SJCRH30 (cell line): ENCODE results near the gene TRIO. TPM values are rescaled to one million over a fixed set of nuclear protein-coding genes. Genes with fewer than 3 reads are reported as not detected.

Experiments used
- DNase-seq, 2 experiments: peaks; one replicate each; pipeline ENCODE4 v3.0.0-alpha.2; 2015 to 2020
- H3K27ac ChIP-seq: fragments of 250-450 bp; sonication (Bioruptor Pico); 2 replicates; pipeline ENCODE4 v1.5.1; 2020; ENCODE audit warnings: mild to moderate bottlenecking, moderate library complexity
- H3K27me3 ChIP-seq: fragments of 250-450 bp; sonication (Bioruptor Pico); 2 replicates; pipeline ENCODE4 v1.5.1; 2020; ENCODE audit warnings: mild to moderate bottlenecking, moderate library complexity
- H3K36me3 ChIP-seq: fragments of 250-450 bp; sonication (Bioruptor Pico); 2 replicates; pipeline ENCODE4 v1.5.1; 2020; ENCODE audit warnings: mild to moderate bottlenecking, moderate library complexity
- H3K4me1 ChIP-seq: fragments of 250-450 bp; sonication (Bioruptor Pico); 2 replicates; pipeline ENCODE4 v1.5.1; 2020; ENCODE audit warnings: mild to moderate bottlenecking, moderate library complexity
- H3K4me3 ChIP-seq: fragments of 250-450 bp; sonication (Bioruptor Pico); 2 replicates; pipeline ENCODE4 v1.5.1; 2020; ENCODE audit warnings: mild to moderate bottlenecking, moderate library complexity
- H3K9me3 ChIP-seq: fragments of 250-450 bp; sonication (Bioruptor Pico); replicated peaks from 2 replicates; pipeline ENCODE4 v1.5.1; 2020; ENCODE audit warnings: mild to moderate bottlenecking, moderate library complexity
- total RNA-seq: library from RNA; depleted of rRNA; stranded (reverse); fragments of >200 nt; shearing (Covaris generic); gene quantifications from 2 replicates; pipeline ENCODE4 v1.2.3, GENCODE V29; 2014

TRIO gene
- total RNA-seq, 1 experiment from 2014 or later = 82.9 TPM

DNA sequence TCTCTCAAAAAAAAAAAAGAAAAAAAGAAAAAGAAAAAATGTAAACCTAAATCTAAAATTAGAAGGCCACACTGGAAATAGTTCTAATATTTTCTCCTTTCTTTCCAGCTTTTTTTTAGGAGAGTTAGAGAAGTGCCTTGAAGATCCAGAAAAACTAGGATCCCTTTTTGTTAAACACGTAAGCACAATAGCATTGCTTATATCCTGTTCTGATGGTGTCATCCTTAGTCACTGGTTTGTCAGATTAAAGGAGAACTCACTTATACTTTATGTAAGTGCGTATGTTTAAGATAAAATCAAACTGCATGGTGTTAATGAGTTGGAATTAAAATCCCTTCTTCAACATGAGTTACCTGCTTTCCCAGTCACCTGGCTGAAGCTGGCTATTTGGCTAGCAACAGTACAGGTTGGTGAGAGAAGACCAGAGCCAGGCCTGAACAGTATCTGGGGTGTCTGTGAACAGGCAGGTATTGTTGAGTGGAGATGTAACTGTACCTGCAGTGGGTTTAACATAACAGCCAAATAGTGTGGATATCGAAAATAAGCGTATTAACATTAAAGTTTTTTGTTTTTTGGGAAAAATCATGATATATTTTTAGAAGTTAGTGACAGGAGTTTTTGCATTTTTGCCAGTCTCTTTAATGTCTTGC lies 333.8 kb downstream of the TRIO start:
- no peak for DNase-seq
- H3K4me1 ChIP-seq = no peaks in the 10 kb centered on the region
- H3K9me3 ChIP-seq = no peaks in the 10 kb centered on the region
- H3K27ac ChIP-seq = no peak overlapping the region
- H3K4me3 ChIP-seq = no peak overlapping the region
- peaks cover 41% of the 10 kb centered on the region for H3K36me3 ChIP-seq
- H3K27me3 ChIP-seq = no peaks in the 10 kb centered on the region

- no peaks in the 10 kb centered on the region for H3K4me1 ChIP-seq
- peaks cover 42% of the 10 kb centered on the region for H3K36me3 ChIP-seq
- H3K4me3 ChIP-seq = no peak overlapping the region
- no peak for DNase-seq
- H3K27me3 ChIP-seq = no peaks in the 10 kb centered on the region
- H3K27ac ChIP-seq = no peak overlapping the region
- H3K9me3 ChIP-seq = no peaks in the 10 kb centered on the region
Measured at GRCh38 chr5:14479143-14479696, 336.1 kb downstream of the TRIO start.

- no peak for DNase-seq
- Histone ChIP-seq H3K27me3 (no peaks in the 10 kb centered on the region), H3K36me3 (peaks cover 42% of the 10 kb centered on the region), H3K9me3 (no peaks in the 10 kb centered on the region), H3K4me3 (no peak overlapping the region), H3K4me1 (no peaks in the 10 kb centered on the region), H3K27ac (no peak overlapping the region)
Measured at GRCh38 chr5:14481349-14481748, 338.2 kb downstream of the TRIO start.

DNA sequence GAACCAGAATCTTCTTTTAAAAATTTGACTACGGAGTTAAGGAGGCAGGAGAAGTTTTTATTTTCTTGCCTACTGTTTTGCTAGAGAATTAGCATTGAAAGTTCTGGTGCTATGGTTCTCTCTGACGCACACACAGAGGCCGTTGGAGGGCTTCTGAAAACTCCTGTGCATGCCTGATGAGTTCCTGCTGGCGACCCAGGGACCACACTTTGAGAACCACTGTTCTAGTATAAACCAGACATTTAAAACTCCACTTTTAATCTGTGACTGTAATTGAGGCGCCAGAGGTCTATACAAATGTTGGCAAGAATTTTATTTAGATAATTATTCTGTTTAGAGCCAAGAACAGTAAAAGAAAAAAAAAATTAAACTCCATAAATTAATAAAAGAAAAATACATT lies 338.9 kb downstream of the TRIO start:
- Histone ChIP-seq H3K4me3 (no peak overlapping the region), H3K9me3 (no peaks in the 10 kb centered on the region), H3K4me1 (no peaks in the 10 kb centered on the region), H3K27ac (no peak overlapping the region), H3K36me3 (peaks cover 41% of the 10 kb centered on the region), H3K27me3 (no peaks in the 10 kb centered on the region)
- DNase-seq = no peak

DNA sequence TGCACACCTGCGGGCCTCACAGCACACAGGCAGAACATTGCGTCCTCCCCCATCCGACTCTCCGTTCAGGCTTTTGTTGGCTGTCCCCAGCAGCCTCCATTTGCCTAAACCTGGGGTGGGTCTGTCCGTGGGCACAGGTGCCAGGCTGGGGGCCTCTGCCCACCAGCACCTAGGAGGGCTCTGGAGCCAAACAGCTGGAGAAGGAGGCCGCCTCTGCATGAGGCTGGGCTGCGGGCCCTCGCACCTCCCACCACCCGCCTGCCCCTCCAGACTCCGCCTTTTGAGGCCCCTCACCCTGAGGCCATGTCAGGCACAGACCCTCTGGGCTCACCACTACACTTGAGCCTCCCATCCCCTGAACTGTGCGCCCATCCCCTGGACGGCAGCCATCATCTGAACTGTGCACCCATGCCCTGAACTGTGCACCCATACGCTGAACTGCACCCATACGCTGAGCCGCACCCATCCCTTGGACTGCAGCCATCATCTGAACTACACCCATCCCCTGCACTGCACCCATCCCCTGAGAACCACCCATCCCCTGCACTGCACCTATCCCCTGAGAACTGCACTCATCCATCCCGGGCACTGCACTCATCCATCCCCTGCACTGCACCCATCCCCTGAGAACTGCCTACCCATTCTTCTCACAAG lies 340.5 kb downstream of the TRIO start:
- no peak overlapping the region for H3K27ac ChIP-seq
- H3K36me3 ChIP-seq = peaks cover 38% of the 10 kb centered on the region
- no peak for DNase-seq
- no peaks in the 10 kb centered on the region for H3K4me1 ChIP-seq
- H3K4me3 ChIP-seq = no peak overlapping the region
- no peaks in the 10 kb centered on the region for H3K27me3 ChIP-seq
- no peaks in the 10 kb centered on the region for H3K9me3 ChIP-seq

GRCh38 chr5:14486486-14486885 lies 343.3 kb downstream of the TRIO start:
- no peak for DNase-seq

GRCh38 chr5:14486996-14487896 lies 344.1 kb downstream of the TRIO start:
- no peak overlapping the region for H3K4me3 ChIP-seq
- H3K36me3 ChIP-seq = peaks cover 22% of the 10 kb centered on the region
- no peaks in the 10 kb centered on the region for H3K9me3 ChIP-seq
- H3K4me1 ChIP-seq = no peaks in the 10 kb centered on the region
- H3K27ac ChIP-seq = no peak overlapping the region
- no peaks in the 10 kb centered on the region for H3K27me3 ChIP-seq
- no peak for DNase-seq

More at GRCh38 chr5:14486486-14486885, 343.3 kb downstream of the TRIO start:
- H3K4me1 ChIP-seq = no peaks in the 10 kb centered on the region
- H3K36me3 ChIP-seq = peaks cover 25% of the 10 kb centered on the region
- no peak overlapping the region for H3K4me3 ChIP-seq
- no peak overlapping the region for H3K27ac ChIP-seq
- no peaks in the 10 kb centered on the region for H3K27me3 ChIP-seq
- H3K9me3 ChIP-seq = no peaks in the 10 kb centered on the region

- peaks cover 20% of the 10 kb centered on the region for H3K36me3 ChIP-seq
- no peak overlapping the region for H3K27ac ChIP-seq
- H3K4me1 ChIP-seq = no peaks in the 10 kb centered on the region
- no peak overlapping the region for H3K4me3 ChIP-seq
- no peaks in the 10 kb centered on the region for H3K27me3 ChIP-seq
- DNase-seq = no peak
- H3K9me3 ChIP-seq = no peaks in the 10 kb centered on the region
Measured at GRCh38 chr5:14487897-14488570, 344.9 kb downstream of the TRIO start.

GRCh38 chr5:14488709-14489108 lies 345.6 kb downstream of the TRIO start:
- H3K36me3 ChIP-seq = peaks cover 20% of the 10 kb centered on the region

GRCh38 chr5:14489643-14490042 lies 346.5 kb downstream of the TRIO start:
- Histone ChIP-seq H3K4me3 (no peak overlapping the region), H3K27ac (no peak overlapping the region), H3K4me1 (no peaks in the 10 kb centered on the region), H3K27me3 (no peaks in the 10 kb centered on the region), H3K9me3 (no peaks in the 10 kb centered on the region), H3K36me3 (peaks cover 18% of the 10 kb centered on the region)
- no peak for DNase-seq

More at GRCh38 chr5:14488709-14489108, 345.6 kb downstream of the TRIO start:
- Histone ChIP-seq H3K4me3 (no peak overlapping the region), H3K9me3 (no peaks in the 10 kb centered on the region), H3K4me1 (no peaks in the 10 kb centered on the region), H3K27ac (no peak overlapping the region), H3K27me3 (no peaks in the 10 kb centered on the region)
- DNase-seq = no peak

DNA sequence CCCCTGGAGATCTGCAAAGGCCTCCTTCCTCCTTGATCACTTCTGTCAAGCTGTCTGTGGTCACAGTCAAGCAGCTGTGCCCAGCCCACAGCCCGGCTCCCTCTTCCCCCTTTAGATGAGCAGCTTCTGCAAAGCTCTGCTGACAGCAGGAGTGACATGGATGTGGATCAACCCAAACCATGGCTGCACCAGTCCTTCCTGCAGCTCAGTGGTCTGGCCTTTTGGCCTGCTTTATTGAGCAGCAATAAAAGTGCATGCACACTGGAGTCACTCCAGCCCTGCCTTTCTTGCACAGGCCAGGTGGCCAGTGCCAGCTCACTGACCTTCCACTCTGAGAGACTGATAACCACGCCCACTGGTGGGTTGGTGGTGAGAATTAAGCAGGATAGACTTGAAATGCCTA lies 347.2 kb downstream of the TRIO start:
- Histone ChIP-seq H3K36me3 (peaks cover 16% of the 10 kb centered on the region), H3K4me1 (no peaks in the 10 kb centered on the region), H3K9me3 (no peaks in the 10 kb centered on the region), H3K27me3 (no peaks in the 10 kb centered on the region), H3K4me3 (no peak overlapping the region), H3K27ac (no peak overlapping the region)
- DNase-seq = no peak

DNA sequence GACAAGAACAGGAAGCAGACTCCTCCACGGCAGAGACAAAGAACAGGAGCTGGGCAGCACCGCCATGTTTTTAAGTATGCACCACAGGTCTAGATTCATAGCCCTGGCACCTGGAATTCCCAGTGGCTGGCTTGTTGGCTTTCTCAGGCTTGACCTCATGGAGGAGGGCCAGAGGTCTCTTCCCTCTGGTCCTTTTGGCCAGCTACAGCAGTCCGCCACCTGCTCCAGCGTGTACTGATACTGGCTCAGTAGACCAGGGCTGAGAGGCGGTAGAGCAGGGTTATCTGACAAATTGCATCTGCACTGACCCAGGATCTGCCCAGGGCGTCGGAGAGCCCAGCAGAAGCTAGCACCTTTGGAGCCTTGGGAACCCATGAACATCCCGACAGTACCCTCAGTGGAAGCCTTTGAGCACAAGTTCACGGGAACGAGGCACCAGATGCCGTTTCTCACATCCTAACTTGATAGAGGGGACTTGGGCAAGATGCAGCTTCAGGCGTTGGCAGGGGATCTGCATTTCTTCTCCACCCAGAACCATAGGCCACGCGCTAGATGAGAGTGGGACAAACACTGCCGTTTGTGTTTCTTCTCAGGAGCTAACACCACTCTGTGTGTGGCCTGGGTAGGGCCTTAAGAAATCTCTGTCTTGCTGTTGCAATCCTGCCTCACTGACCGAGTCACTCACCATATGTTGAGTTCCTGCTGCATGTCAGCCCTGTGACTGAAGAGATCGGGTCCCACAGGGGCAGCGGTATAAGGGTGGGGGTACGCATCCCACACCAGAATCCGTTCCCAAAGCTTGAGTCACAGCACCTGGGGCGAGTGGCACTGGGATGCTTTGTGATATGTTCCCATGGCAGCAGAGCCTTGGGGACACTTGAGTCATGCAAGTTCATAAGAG lies 348.1 kb downstream of the TRIO start:
- peaks cover 15% of the 10 kb centered on the region for H3K36me3 ChIP-seq
- DNase-seq = no peak

GRCh38 chr5:14492331-14492964 lies 349.3 kb downstream of the TRIO start:
- DNase-seq = no peak
- no peak overlapping the region for H3K4me3 ChIP-seq
- no peaks in the 10 kb centered on the region for H3K4me1 ChIP-seq
- peaks cover 10% of the 10 kb centered on the region for H3K36me3 ChIP-seq
- no peaks in the 10 kb centered on the region for H3K9me3 ChIP-seq
- H3K27ac ChIP-seq = no peak overlapping the region
- no peaks in the 10 kb centered on the region for H3K27me3 ChIP-seq

More for the DNA sequence above, 348.1 kb downstream of the TRIO start:
- H3K27me3 ChIP-seq = no peaks in the 10 kb centered on the region
- H3K4me1 ChIP-seq = no peaks in the 10 kb centered on the region
- no peaks in the 10 kb centered on the region for H3K9me3 ChIP-seq
- no peak overlapping the region for H3K27ac ChIP-seq
- no peak overlapping the region for H3K4me3 ChIP-seq
